GM12873 (cell line): Measurements from ENCODE around the gene JMY.

Source experiments
- TF ChIP-seq, protein P1 (sequence below): IDR thresholded peaks from 2 replicates; pipeline ENCODE4 v1.5.1; 2012; ENCODE audit warnings: low read depth, mild to moderate bottlenecking, moderate library complexity, low read length, control low read depth; ENCODE audit not compliant: insufficient read depth; ENCODE audit errors: missing control alignments

Gene JMY

GRCh38 chr5:79225441-79225840 lies 10.5 kb upstream of the JMY start:
- TF ChIP-seq, protein P1, sequence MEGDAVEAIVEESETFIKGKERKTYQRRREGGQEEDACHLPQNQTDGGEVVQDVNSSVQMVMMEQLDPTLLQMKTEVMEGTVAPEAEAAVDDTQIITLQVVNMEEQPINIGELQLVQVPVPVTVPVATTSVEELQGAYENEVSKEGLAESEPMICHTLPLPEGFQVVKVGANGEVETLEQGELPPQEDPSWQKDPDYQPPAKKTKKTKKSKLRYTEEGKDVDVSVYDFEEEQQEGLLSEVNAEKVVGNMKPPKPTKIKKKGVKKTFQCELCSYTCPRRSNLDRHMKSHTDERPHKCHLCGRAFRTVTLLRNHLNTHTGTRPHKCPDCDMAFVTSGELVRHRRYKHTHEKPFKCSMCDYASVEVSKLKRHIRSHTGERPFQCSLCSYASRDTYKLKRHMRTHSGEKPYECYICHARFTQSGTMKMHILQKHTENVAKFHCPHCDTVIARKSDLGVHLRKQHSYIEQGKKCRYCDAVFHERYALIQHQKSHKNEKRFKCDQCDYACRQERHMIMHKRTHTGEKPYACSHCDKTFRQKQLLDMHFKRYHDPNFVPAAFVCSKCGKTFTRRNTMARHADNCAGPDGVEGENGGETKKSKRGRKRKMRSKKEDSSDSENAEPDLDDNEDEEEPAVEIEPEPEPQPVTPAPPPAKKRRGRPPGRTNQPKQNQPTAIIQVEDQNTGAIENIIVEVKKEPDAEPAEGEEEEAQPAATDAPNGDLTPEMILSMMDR, result no peak

GRCh38 chr5:79227484-79228025 lies 8.4 kb upstream of the JMY start:
- TF ChIP-seq, protein P1, result no peak

GRCh38 chr5:79229357-79230174 lies 6.4 kb upstream of the JMY start:
- TF ChIP-seq, protein P1, result no peak

- TF ChIP-seq, protein P1, result no peak
Observed at GRCh38 chr5:79235261-79235633, 684 bp upstream of the JMY start.

- TF ChIP-seq, protein P1, result no peak
Observed at GRCh38 chr5:79236362-79236969, 535 bp downstream of the JMY start.

GRCh38 chr5:79236970-79237739 lies 1.2 kb downstream of the JMY start:
- TF ChIP-seq, protein P1, result no peak
